ENCODE measurements around the gene ARHGDIA.

Gene ARHGDIA

GRCh38 chr17:81905993-81906392 lies 34.9 kb upstream of the ARHGDIA start:
- DNase-seq (ENCODE audit: low spot score): no peak

GRCh38 chr17:81905424-81905875 lies 34.3 kb upstream of the ARHGDIA start:
- no peak for DNase-seq (ENCODE audit: low spot score)

DNA sequence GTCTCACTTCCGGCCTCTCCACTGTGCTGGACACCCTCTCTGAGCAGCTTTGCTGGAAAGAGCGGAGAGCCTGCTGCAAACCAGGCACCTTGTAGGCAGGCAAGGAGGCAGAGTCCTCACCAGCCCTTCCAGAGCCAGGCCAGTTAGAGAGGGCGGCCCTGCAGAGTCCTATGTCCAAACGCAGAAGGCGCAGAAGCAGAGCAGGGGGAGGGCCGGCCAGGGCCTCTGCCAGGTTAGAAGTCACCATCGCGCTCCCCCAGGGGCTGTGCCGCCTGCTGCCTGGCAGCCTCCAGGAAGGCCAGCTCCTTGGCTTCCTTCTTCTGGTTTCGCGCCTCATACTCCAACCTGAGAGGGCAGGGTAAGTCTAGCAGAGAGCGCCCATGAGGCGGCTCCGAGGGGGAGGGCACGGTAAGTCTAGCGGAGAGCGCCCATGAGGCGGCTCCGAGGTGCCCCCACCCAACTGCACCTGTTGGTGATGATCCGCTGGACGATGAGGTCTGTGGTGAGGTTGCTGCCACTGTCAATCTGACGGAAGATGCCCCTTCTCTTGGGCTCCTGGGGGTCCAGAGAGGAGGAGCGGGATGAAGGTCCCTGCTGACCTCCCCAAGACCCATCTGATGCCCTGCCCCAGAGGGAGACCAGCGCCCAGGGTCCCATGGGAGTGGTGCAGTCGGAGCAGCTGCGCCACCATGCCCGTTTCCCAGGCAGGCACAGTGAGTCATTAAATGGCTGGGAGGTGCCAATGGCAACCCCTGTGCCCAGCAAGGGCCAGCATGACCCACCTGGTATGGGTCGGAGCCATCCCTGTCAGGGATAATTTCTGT lies 33.7 kb upstream of the ARHGDIA start:
- no peak for DNase-seq (ENCODE audit: low spot score)

DNA sequence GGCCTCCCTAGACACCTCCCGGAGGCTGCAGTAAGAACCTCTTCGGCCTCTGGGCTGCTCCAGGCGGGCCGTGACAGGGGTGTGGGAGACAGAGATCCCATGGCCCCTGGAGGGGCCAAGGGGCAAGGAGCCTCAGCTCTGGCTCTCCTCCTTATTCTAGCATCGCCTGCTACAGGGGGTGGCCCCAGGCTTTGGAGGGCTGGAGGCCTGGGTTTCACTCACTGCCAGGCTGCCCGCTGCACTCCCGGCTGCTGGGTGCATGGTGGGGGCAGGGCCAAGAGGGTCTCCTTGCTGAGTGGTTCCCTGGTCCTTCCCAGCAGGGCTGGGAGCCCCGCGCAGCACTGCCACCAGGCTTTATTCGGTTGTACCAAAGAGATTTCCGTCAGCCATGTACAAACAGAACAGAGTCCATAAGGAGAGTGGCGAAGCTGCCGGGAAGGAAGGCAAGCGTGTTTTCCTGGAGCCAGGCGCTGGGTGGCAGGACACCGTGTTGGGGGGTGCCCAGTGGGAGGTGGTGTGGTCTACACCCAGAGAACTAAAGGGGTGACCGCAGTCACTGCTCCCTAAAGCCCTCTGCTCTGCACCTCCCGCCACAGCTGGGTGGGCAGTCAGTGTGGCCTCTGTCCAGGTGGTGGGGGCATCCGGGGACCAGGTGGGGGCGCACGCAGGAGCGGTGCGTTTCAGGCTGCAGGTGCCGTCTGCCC lies 32.9 kb upstream of the ARHGDIA start:
- no peak for DNase-seq (ENCODE audit: low spot score)

- no peak for DNase-seq (ENCODE audit: low spot score)
These were observed 32.3 kb upstream of the ARHGDIA start for GRCh38 chr17:81903415-81903831.

- no peak for DNase-seq (ENCODE audit: low spot score)
These were observed 31.7 kb upstream of the ARHGDIA start for GRCh38 chr17:81902653-81903414.

DNA sequence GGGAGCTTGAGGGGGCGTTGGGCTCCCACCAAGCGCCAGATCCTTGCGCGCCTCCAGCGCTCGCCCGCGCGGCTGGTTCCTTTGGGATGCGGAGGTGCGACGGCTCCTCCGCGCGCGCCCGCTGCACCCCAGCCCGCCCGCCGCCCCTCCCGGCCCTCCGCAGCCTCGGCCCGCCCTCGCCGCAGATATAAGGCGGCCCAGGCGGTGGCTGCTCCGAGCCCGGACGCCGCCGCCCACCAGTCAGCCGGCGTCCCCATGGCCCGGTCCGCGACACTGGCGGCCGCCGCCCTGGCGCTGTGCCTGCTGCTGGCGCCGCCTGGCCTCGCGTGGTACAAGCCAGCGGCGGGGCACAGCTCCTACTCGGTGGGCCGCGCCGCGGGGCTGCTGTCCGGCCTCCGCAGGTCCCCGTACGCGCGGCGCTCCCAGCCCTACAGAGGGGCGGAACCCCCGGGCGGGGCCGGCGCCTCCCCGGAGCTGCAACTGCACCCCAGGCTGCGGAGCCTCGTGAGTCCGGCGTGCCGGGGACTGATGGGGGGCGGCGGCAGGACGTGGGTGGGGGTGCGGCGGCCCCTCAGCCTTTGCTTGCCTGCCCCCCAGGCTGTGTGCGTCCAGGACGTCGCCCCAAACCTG lies 31.0 kb upstream of the ARHGDIA start, which contains the start of gene NPB:
TSS of gene NPB (plus strand) at position 216 of the 630 bp plus-strand sequence. CDS start at position 256, 40 bp downstream.
- DNase-seq (ENCODE audit: low spot score): no peak

- DNase-seq (ENCODE audit: low spot score): no peak
These were observed 30.3 kb upstream of the ARHGDIA start for GRCh38 chr17:81901167-81902022.

- DNase-seq (ENCODE audit: low spot score): no peak
These were observed 29.2 kb upstream of the ARHGDIA start for GRCh38 chr17:81900181-81900820.

DNA sequence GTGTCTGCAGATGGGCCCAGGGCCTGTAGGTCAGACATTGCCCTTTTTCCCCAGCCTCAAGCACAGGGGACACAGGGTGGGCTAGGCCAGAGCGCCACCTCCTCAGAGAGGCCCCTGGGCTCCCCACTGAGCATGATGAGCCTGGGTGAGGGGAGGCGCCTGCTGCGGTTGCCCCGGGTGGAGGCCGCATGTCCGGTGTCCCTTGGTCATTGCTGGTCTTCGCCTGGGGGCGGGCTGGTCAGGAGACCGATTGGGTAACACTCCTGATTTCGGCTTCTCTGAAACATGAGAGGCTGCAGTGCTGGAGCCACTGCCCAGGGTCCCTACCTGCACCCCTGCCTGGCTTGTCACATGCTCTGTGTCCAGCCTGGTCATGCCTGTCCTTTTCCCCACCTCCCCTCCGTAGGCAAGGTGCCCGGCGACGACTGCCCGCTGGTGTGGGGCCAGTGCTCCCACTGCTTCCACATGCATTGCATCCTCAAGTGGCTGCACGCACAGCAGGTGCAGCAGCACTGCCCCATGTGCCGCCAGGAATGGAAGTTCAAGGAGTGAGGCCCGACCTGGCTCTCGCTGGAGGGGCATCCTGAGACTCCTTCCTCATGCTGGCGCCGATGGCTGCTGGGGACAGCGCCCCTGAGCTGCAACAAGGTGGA lies 28.5 kb upstream of the ARHGDIA start:
- DNase-seq (ENCODE audit: low spot score): no peak

DNA sequence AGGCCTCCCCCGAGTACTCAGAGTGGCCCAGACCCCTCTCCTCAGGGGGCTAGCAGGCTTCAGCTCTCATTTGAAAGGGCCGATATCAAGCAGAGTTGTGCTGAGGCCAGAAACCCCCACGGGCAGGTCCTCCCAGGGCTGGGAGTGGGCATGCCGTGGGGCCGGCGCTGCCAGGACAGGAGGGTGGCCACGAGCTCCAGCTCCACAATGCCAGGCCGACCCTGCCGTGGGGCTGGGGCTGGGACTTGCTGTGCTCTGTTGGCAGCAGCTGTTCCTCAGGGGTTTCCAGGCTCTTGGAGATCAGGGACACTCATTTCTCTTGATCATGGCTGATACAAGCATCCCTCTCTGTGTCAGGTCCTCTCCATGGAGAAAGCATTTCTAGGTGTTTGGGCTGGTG lies 27.7 kb upstream of the ARHGDIA start:
- no peak for DNase-seq (ENCODE audit: low spot score)

DNA sequence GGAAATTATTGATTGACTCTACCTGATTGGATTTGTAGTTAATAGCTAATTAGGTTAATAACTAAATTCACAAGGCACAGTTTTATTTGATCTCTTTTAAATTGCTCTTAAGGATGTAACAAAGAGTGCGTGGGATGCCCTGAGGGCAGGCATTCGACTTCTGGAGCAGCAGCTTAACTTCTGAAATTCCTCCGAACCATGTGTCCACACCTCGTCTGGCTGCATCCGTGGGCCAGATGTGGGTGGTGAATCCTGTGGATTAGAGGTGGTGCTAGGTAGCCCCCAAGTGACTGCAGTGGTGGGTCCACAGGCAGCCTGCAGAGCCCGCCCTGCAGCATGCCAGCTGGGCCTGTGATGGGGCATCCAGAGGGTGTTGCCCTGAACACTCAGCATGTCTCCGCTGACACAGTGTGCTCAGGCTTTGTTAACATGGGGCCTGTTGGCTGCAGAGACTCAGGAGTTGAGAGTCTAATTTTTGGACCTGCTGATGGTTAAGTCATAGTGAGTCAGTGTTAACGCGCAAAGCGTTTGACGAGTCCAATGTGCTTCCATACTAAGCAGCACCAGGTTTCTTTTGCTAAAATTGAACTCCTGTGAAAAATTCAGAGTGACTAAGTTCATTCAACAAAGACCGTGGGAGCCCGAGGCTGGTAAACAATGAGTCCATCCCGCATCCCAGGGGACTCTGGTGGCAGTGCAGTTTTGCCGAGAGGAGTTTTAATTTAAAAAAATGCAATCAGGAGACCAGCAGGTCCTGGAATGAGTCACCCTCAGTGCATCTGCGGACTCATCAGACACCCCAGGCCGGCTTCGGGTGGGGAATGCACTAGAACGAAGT lies 27.1 kb upstream of the ARHGDIA start:
- no peak for DNase-seq (ENCODE audit: low spot score)

DNA sequence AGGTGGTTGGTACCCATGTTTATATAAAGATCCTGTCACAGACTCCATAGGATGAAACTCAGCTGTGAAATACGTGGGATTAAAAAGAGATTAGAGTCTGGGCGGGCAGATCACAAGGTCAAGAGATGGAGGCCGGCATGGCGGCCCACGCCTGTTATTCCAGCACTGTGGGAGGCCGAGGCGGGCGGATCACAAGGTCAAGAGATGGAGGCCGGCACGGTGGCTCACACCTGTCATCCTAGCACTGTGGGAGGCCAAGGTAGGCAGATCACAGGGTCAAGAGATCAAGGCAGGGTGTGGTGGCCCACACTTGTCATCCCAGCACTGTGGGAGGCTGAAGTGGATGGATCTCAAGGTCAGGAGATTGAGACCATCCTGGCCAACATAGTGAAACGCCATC lies 24.3 kb upstream of the ARHGDIA start:
- DNase-seq (ENCODE audit: low spot score): no peak

GRCh38 chr17:81891303-81891552 lies 20.1 kb upstream of the ARHGDIA start:
- DNase-seq (ENCODE audit: low spot score): no peak

GRCh38 chr17:81890447-81891302 lies 19.5 kb upstream of the ARHGDIA start:
- no peak for DNase-seq (ENCODE audit: low spot score)

DNA sequence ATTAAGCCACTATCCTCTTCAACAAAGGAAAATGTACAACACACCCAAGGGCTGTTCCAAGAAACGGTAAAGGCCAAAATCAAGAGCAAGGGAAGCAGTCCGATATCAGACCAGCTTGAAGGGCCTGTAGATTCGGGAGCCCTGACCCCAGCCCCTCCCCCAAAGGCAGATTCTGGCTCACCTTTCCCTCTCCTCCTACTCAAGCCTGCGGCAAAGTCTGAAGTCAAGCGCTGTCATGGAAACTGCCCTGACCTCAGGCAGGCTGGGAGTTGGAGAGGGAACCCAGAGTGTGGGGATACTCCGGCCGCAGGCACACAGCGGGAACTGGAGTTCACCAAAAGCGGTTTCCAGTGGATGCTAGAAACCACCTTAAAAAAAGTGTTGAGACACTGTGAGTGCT lies 18.5 kb upstream of the ARHGDIA start:
- DNase-seq (ENCODE audit: low spot score): no peak

- DNase-seq (ENCODE audit: low spot score): no peak
These were observed 18.0 kb upstream of the ARHGDIA start for GRCh38 chr17:81888988-81889595.

Measured in COLO829 (cell line).